Measurements from ENCODE around the gene CACNA1A. TPM values are rescaled to one million over a fixed set of nuclear protein-coding genes. Genes with fewer than 3 reads are reported as not detected.
"Not testable (repeated sequence)": the region's sequence is repeated elsewhere in the genome, so short reads cannot be mapped to it uniquely, and the experiment has no call there.

CACNA1A gene
- total RNA-seq, 1 experiment from 2014 or later, result not detected

GRCh38 chr19:13209484-13210338, 296.6 kb downstream of the CACNA1A start:
- in situ Hi-C loops (cut with HindIII; ENCODE audit: low pct_unique_long_range_greater_than_20kb, low sequenced_read_pairs), result no loop called here
- no peak for DNase-seq (ENCODE audit: low read depth, low spot score)

GRCh38 chr19:13208672-13209483, 297.4 kb downstream of the CACNA1A start:
- DNase-seq (ENCODE audit: low read depth, low spot score), result no peak
- in situ Hi-C loops (cut with HindIII; ENCODE audit: low pct_unique_long_range_greater_than_20kb, low sequenced_read_pairs), result no loop called here

- in situ Hi-C loops (cut with HindIII; ENCODE audit: low pct_unique_long_range_greater_than_20kb, low sequenced_read_pairs), result no loop called here
- DNase-seq (ENCODE audit: low read depth, low spot score), result no peak
Observed at GRCh38 chr19:13207846-13208671, 298.2 kb downstream of the CACNA1A start.

GRCh38 chr19:13207237-13207845, 298.9 kb downstream of the CACNA1A start:
- no peak for DNase-seq (ENCODE audit: low read depth, low spot score)
- in situ Hi-C loops (cut with HindIII; ENCODE audit: low pct_unique_long_range_greater_than_20kb, low sequenced_read_pairs), result no loop called here

GRCh38 chr19:13206587-13206986, 299.7 kb downstream of the CACNA1A start:
- no peak for DNase-seq (ENCODE audit: low read depth, low spot score)
- in situ Hi-C loops (cut with HindIII; ENCODE audit: low pct_unique_long_range_greater_than_20kb, low sequenced_read_pairs), result no loop called here

GRCh38 chr19:13202112-13202511, 304.2 kb downstream of the CACNA1A start:
- DNase-seq (ENCODE audit: low read depth, low spot score); in situ Hi-C loops (cut with HindIII; ENCODE audit: low pct_unique_long_range_greater_than_20kb, low sequenced_read_pairs): not testable (repeated sequence)

- no peak for DNase-seq (ENCODE audit: low read depth, low spot score)
- in situ Hi-C loops (cut with HindIII; ENCODE audit: low pct_unique_long_range_greater_than_20kb, low sequenced_read_pairs), result no loop called here
Observed at GRCh38 chr19:13198634-13199033, 307.6 kb downstream of the CACNA1A start.

- in situ Hi-C loops (cut with HindIII; ENCODE audit: low pct_unique_long_range_greater_than_20kb, low sequenced_read_pairs), result no loop called here
- no peak for DNase-seq (ENCODE audit: low read depth, low spot score)
Observed at GRCh38 chr19:13195678-13196077, 310.6 kb downstream of the CACNA1A start.

- DNase-seq (ENCODE audit: low read depth, low spot score), result no peak
- in situ Hi-C loops (cut with HindIII; ENCODE audit: low pct_unique_long_range_greater_than_20kb, low sequenced_read_pairs), result no loop called here
Observed at GRCh38 chr19:13190781-13191540, 315.3 kb downstream of the CACNA1A start.

- in situ Hi-C loops (cut with HindIII; ENCODE audit: low pct_unique_long_range_greater_than_20kb, low sequenced_read_pairs), result no loop called here
- DNase-seq (ENCODE audit: low read depth, low spot score), result no peak
Observed at GRCh38 chr19:13189600-13189999, 316.7 kb downstream of the CACNA1A start.

- in situ Hi-C loops (cut with HindIII; ENCODE audit: low pct_unique_long_range_greater_than_20kb, low sequenced_read_pairs), result no loop called here
- no peak for DNase-seq (ENCODE audit: low read depth, low spot score)
Observed at GRCh38 chr19:13187419-13187818, 318.9 kb downstream of the CACNA1A start.

- in situ Hi-C loops (cut with HindIII; ENCODE audit: low pct_unique_long_range_greater_than_20kb, low sequenced_read_pairs); DNase-seq (ENCODE audit: low read depth, low spot score): not testable (repeated sequence)
Observed at GRCh38 chr19:13186688-13187087, 319.6 kb downstream of the CACNA1A start.

GRCh38 chr19:13185763-13186657, 320.3 kb downstream of the CACNA1A start:
- DNase-seq (ENCODE audit: low read depth, low spot score); in situ Hi-C loops (cut with HindIII; ENCODE audit: low pct_unique_long_range_greater_than_20kb, low sequenced_read_pairs): not testable (repeated sequence)

- DNase-seq (ENCODE audit: low read depth, low spot score); in situ Hi-C loops (cut with HindIII; ENCODE audit: low pct_unique_long_range_greater_than_20kb, low sequenced_read_pairs): not testable (repeated sequence)
Observed at GRCh38 chr19:13184926-13185325, 321.4 kb downstream of the CACNA1A start.

- no peak for DNase-seq (ENCODE audit: low read depth, low spot score)
- in situ Hi-C loops (cut with HindIII; ENCODE audit: low pct_unique_long_range_greater_than_20kb, low sequenced_read_pairs), result no loop called here
Observed at GRCh38 chr19:13181747-13182388, 324.4 kb downstream of the CACNA1A start.
